ENCODE data around the gene CYB561A3.

CYB561A3 gene

GRCh38 chr11:61347916-61348461 lies 13.7 kb downstream of the CYB561A3 start:
- no peak for TF ChIP-seq CTCF (IDR thresholded peaks at IDR 0.05; ENCODE audit: extremely low read depth, insufficient read depth, missing control alignments)
- in situ Hi-C loops (cut with MboI; ENCODE audit: low pct_unique_long_range_greater_than_20kb, low sequenced_read_pairs, unreplicated experiment) = no loop called here
- DNase-seq (ENCODE audit: low spot score) = no peak

DNA sequence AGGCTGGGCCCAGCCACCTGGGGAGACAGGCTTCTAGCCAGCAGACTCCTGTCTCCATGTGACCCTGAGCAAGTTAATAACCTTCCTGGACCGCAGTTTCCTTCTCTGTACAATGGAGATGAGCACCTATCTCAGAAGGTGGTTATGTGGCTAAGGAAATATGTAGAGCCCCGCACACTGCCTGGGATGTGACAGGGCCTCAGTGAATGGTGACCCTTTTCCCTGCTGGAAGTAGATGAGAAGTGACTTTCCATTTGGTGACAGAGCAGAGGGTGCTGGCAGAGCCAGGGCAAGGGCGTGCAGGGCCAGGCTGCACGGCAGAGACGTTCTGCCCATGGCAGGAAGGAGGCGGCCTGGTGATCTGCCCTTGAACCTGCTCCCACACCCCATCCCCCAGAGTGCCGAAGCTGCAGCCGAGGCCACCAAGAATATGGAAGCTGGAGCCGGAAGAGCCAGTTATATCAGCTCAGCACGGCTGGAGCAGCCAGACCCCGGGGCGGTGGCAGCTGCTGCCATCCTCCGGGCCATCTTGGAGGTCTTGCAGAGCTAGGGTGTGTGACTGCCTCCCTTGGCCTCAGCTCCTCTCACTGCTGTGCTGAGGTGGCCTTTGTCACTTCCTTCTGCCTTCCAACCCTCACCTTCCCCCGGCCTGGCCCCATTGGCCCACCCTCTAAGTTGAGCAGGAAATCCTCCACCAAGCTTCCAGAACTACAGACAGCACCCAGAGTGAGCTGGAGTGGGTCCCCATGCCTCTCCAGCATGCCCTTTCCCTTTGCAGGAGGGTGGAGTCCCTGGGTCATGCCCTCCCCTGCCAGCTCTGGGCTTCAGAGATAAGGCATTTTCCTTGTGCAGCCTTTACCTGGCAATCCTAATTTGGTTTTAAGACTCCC lies 15.5 kb downstream of the CYB561A3 start:
- TF ChIP-seq CTCF (IDR thresholded peaks at IDR 0.05; ENCODE audit: extremely low read depth, insufficient read depth, missing control alignments) = no peak
- no peak for DNase-seq (ENCODE audit: low spot score)
- in situ Hi-C loops (cut with MboI; ENCODE audit: low pct_unique_long_range_greater_than_20kb, low sequenced_read_pairs, unreplicated experiment) = no loop called here

- in situ Hi-C loops (cut with MboI; ENCODE audit: low pct_unique_long_range_greater_than_20kb, low sequenced_read_pairs, unreplicated experiment) = no loop called here
- no peak for TF ChIP-seq CTCF (IDR thresholded peaks at IDR 0.05; ENCODE audit: extremely low read depth, insufficient read depth, missing control alignments)
- no peak for DNase-seq (ENCODE audit: low spot score)
These were observed 16.5 kb downstream of the CYB561A3 start for GRCh38 chr11:61345170-61345610.

DNA sequence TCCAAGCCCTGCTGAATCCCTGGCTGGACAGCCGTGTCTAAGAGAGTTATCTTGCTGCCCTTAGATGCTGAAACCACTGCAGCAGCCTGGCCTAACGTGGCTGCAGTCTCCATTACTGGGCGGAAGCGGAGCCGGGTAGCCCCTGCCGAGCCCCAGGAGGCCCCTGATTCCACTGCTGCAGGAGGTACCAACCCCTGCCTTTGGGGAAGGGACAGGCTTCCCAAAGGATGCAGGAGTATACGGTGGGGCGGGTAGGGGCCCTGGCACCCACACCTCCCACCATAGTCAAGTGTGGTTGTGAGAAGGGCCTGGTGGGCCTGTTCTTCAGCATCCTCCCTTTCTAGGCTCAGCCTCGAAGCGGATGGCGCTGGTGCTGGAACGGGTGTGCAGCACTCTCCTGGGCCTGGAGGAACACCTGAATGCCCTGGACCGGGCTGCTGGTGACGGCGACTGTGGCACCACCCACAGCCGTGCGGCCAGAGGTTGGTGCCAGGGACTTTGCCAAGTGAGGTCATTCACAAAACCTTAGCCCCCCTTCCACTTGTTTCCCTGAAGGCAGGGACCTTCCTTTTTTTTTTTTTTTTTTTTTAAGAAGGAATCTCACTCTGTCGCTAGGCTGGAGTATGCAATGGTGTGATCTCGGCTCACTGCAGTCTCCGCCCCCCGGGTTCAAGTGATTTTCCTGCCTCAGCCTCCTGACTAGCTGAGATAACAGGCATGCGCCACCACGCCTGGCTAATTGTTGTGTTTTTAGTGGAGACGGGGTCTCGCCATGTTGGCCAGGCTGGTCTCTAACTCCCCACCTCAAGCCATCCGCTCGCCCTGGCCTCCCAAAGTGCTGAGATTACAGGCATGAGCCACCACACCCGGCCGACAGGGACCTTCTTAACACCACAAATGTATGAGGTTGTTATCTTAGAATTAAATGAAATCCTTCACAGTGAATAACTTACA lies 17.6 kb downstream of the CYB561A3 start:
- in situ Hi-C loops (cut with MboI; ENCODE audit: low pct_unique_long_range_greater_than_20kb, low sequenced_read_pairs, unreplicated experiment) = no loop called here
- no peak for DNase-seq (ENCODE audit: low spot score)
- TF ChIP-seq CTCF (IDR thresholded peaks at IDR 0.05; ENCODE audit: extremely low read depth, insufficient read depth, missing control alignments) = no peak

- DNase-seq (ENCODE audit: low spot score) = no peak
- in situ Hi-C loops (cut with MboI; ENCODE audit: low pct_unique_long_range_greater_than_20kb, low sequenced_read_pairs, unreplicated experiment) = no loop called here
- no peak for TF ChIP-seq CTCF (IDR thresholded peaks at IDR 0.05; ENCODE audit: extremely low read depth, insufficient read depth, missing control alignments)
These were observed 19.4 kb downstream of the CYB561A3 start for GRCh38 chr11:61342207-61342803.

- in situ Hi-C loops (cut with MboI; ENCODE audit: low pct_unique_long_range_greater_than_20kb, low sequenced_read_pairs, unreplicated experiment) = no loop called here
- DNase-seq (ENCODE audit: low spot score) = no peak
- TF ChIP-seq CTCF (IDR thresholded peaks at IDR 0.05; ENCODE audit: extremely low read depth, insufficient read depth, missing control alignments) = no peak
These were observed 20.0 kb downstream of the CYB561A3 start for GRCh38 chr11:61341706-61342105.

Measured in GM13977 (cell line).